Right lobe of liver (tissue), 6 donors: ENCODE results near the gene XPR1. TPM values are rescaled to one million over a fixed set of nuclear protein-coding genes. Genes with fewer than 3 reads are reported as not detected.
A peak's percentile ranks its signal among the peaks of the same experiment; 100 is the strongest.

Experiments used
- ATAC-seq, 4 donors: fragments of 200-7000 bp; cut with Tn5 transposase; one replicate each; pipeline ENCODE4 v1.9.1; 2020; ENCODE audit warnings: mild to moderate bottlenecking in 4 of 4, moderate library complexity in 4 of 4
- DNase-seq, 3 donors: peaks; one replicate each; pipeline ENCODE4 v3.0.0-alpha.2; 2020
- H3K27ac ChIP-seq, 3 donors: fragments of 200-600 bp; one replicate each; pipeline ENCODE4 v1.8.0; 2022
- H3K27me3 ChIP-seq, 2 donors: fragments of 200-600 bp; one replicate each; pipeline ENCODE4 v1.8.0; 2022
- H3K36me3 ChIP-seq, 4 donors: fragments of 200-600 bp; sonication (generic) in 1 of 4; one replicate each; pipeline versions ENCODE4 v1.5.1 to v1.8.0; 2017 to 2022; ENCODE audit warnings: control low read depth in 1 of 4
- H3K4me1 ChIP-seq, 4 donors: fragments of 200-600 bp; sonication (generic) in 1 of 4; one replicate each; pipeline versions ENCODE4 v1.5.1 to v1.8.0; 2017 to 2022; ENCODE audit warnings: control low read depth in 1 of 4
- H3K4me3 ChIP-seq, 3 donors: fragments of 200-600 bp; one replicate each; pipeline ENCODE4 v1.8.0; 2022
- H3K9me3 ChIP-seq, 4 donors: fragments of 200-600 bp; sonication (generic) in 1 of 4; one replicate each; pipeline versions ENCODE4 v1.5.1 to v1.8.0; 2017 to 2022; ENCODE audit warnings: control low read depth in 1 of 4
- CTCF ChIP-seq, 4 donors: fragments of 200-600 bp in 3 of 4; fragments of 450-650 bp in 1 of 4; IDR thresholded peaks; one replicate each; pipeline versions ENCODE4 v1.5.1 to v1.8.0; 2016 to 2022; ENCODE audit warnings: antibody characterized with exemption in 4 of 4, mild to moderate bottlenecking in 2 of 4
- POLR2A ChIP-seq: fragments of 450-650 bp; IDR thresholded peaks from one replicate; pipeline ENCODE4 v1.6.1; 2017; ENCODE audit warnings: antibody characterized with exemption, mild to moderate bottlenecking
- WGBS: methylation state at CpG from one replicate; pipeline ENCODE4 v1.1.6; 2018; ENCODE audit warnings: low coverage, low lambda C conversion rate; ENCODE audit not compliant: insufficient coverage; ENCODE audit errors: missing lambda C conversion rate; 5-methylcytosine and 5-hydroxymethylcytosine counted together
- intact Hi-C, 2 donors: fragments of 100-400 bp; cut with DNase I; formaldehyde crosslinking; loops; one replicate each; pipeline versions ENCODE4 v1.11.2 to v1.14.1; 2022
- total RNA-seq, 6 experiments: library from RNA; depleted of rRNA in 2 of 6; stranded (reverse); fragments of >200 nt in 2 of 6; fragmentation: NEBNext Ultra II Directional in 3 of 6; extraction: Animal tissue kit (Norgen Biotek cat#: 25700) in 3 of 6; gene quantifications; one replicate each; pipeline versions ENCODE4 v1.1.0 to v1.2.4, GENCODE V29; 2016 to 2023
- donor health status: DM: no; HTN: yes; CAD: no.
- donor health status: DM: no; HTN: no; CAD: no.
- donor health status: DM: no; HTN: no; CAD: no.
- donor health status: DM: no; HTN: yes; CAD: no.
- donor health status: DM: no; HTN: yes; CAD: no.

Gene XPR1
- total RNA-seq, 6 experiments from 2014 or later, result 5.9 to 10.0 (median 9.0) TPM

- Histone ChIP-seq H3K4me1 (peaks cover 0 to 10% (median 4%) of the 10 kb centered on the region in 4 donors), H3K27ac (peak overlapping the region in 1 of 3 donors; percentile 82), H3K36me3 (no peaks in the 10 kb centered on the region), H3K27me3 (no peaks in the 10 kb centered on the region), H3K9me3 (no peaks in the 10 kb centered on the region), H3K4me3 (peak overlapping the region; percentile 71 to 94 (median 90))
- DNase-seq, result no peak
- intact Hi-C loops, result no loop called here
- WGBS, result 50% methylated on average over 3 of the region's 3 CpGs
- TF ChIP-seq POLR2A (no peak), CTCF (IDR thresholded peaks at IDR 0.05) (no peak)
- ATAC-seq, result no peak
Observed at GRCh38 chr1:180633057-180634056, 1.5 kb downstream of the XPR1 start.

GRCh38 chr1:180636138-180636537, 4.3 kb downstream of the XPR1 start:
- ATAC-seq (no peak), DNase-seq (no peak)
- TF ChIP-seq CTCF (IDR thresholded peaks at IDR 0.05), result no peak
- TF ChIP-seq POLR2A, result no peak
- H3K27me3 ChIP-seq, result no peaks in the 10 kb centered on the region
- WGBS, result 64% methylated on average over 5 of the region's 5 CpGs
- H3K27ac ChIP-seq, result no peak overlapping the region
- H3K4me3 ChIP-seq, result no peak overlapping the region
- no peaks in the 10 kb centered on the region for H3K9me3 ChIP-seq
- H3K4me1 ChIP-seq, result peaks cover 0 to 10% (median 4%) of the 10 kb centered on the region in 4 donors
- intact Hi-C loops, result no loop called here
- no peaks in the 10 kb centered on the region for H3K36me3 ChIP-seq

- Histone ChIP-seq H3K9me3 (no peaks in the 10 kb centered on the region), H3K27me3 (no peaks in the 10 kb centered on the region), H3K4me3 (no peak overlapping the region), H3K36me3 (no peaks in the 10 kb centered on the region), H3K4me1 (peaks cover 0 to 4% (median 0%) of the 10 kb centered on the region in 4 donors), H3K27ac (no peak overlapping the region)
- ATAC-seq, result no peak
- intact Hi-C loops, result no loop called here
- TF ChIP-seq POLR2A, result no peak
- TF ChIP-seq CTCF (IDR thresholded peaks at IDR 0.05), result no peak
- DNase-seq, result no peak
Observed at GRCh38 chr1:180639871-180640270, 8.0 kb downstream of the XPR1 start.

GRCh38 chr1:180640531-180640949, 8.7 kb downstream of the XPR1 start:
- 84% methylated on average over 2 of the region's 3 CpGs for WGBS
- no peaks in the 10 kb centered on the region for H3K27me3 ChIP-seq
- H3K36me3 ChIP-seq, result no peaks in the 10 kb centered on the region
- no peaks in the 10 kb centered on the region for H3K9me3 ChIP-seq
- no peak for DNase-seq
- ATAC-seq, result no peak
- no peak for TF ChIP-seq POLR2A
- no peak for TF ChIP-seq CTCF (IDR thresholded peaks at IDR 0.05)
- H3K27ac ChIP-seq, result no peak overlapping the region
- H3K4me1 ChIP-seq, result peaks cover 0 to 4% (median 0%) of the 10 kb centered on the region in 4 donors
- intact Hi-C loops, result no loop called here
- no peak overlapping the region for H3K4me3 ChIP-seq
